ENCODE measurements around the gene TTC9C.

TTC9C gene

DNA sequence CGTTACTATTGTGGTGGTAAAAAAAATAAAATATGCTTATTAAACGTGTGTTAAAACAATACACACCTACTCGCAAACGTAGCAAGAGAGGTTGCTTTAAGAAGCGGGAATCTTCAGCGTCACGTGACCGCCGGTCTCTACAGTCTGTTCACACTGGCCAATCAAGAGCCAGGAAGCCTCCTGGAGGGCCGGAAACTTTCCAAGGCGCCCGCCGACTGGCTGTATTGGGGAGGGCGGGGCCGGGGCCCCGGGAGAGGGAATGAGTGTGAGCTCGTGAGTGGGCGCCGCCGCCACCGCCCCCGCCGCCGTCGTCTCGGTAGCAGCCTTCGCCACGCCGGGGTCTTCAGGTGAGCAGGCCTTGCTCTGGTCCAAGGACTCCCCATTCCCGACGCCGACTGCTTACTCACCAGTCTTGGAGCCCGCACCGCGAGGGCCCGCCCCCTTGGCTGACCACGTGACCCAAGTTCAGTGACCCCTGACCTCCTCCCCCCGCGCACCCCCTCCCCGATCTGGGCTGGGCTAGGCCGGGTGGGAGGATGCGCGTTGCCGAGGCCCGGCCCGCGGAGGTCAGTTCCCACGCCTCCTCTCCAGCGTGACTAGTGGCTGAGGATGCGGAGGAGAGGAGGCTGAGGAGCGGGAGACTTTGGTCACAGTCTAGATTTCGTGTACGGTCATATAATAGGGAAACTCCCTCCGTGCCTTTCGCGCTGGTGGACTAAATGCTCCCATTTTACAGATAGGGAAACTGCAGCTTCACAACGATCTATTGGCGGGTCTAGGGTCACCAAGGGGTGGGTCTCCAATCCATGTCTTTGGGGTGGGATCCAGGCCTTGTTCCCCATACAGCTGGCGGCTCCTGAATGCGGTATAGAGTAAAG is 43.1 kb downstream of the TTC9C start, which contains the start of gene TAF6L:
Gene TAF6L (plus strand): TSS at position 253 of the 878 bp plus-strand sequence. CDS start 4,388 bp downstream, outside the sequence.
- H4K20me1 ChIP-seq (ENCODE audit: control insufficient read depth, insufficient read depth, low read depth, low read length), result no peaks in the 10 kb centered on the region
- peak within 1 kb of the TSS; percentile 74 for H3K27ac ChIP-seq (ENCODE audit: low read depth, low read length)
- peaks cover 16% of the 10 kb centered on the region for H3F3A ChIP-seq (ENCODE audit: control insufficient read depth, insufficient read depth)
- peaks cover 28% of the 10 kb centered on the region for H3K36me3 ChIP-seq (ENCODE audit: control insufficient read depth, low read length)
- peak within 1 kb of the TSS; percentile 97 for H3K4me3 ChIP-seq (ENCODE audit: low read length)
- H3K9me3 ChIP-seq (ENCODE audit: control insufficient read depth, insufficient read depth, low read length), result no peaks in the 10 kb centered on the region
- peaks cover 37% of the 10 kb centered on the region for H3K79me2 ChIP-seq (ENCODE audit: control insufficient read depth, low read length)
- no peaks in the 10 kb centered on the region for H3K9me2 ChIP-seq (replicated peaks; ENCODE audit: control insufficient read depth, low read length)
- TF ChIP-seq, protein P1, sequence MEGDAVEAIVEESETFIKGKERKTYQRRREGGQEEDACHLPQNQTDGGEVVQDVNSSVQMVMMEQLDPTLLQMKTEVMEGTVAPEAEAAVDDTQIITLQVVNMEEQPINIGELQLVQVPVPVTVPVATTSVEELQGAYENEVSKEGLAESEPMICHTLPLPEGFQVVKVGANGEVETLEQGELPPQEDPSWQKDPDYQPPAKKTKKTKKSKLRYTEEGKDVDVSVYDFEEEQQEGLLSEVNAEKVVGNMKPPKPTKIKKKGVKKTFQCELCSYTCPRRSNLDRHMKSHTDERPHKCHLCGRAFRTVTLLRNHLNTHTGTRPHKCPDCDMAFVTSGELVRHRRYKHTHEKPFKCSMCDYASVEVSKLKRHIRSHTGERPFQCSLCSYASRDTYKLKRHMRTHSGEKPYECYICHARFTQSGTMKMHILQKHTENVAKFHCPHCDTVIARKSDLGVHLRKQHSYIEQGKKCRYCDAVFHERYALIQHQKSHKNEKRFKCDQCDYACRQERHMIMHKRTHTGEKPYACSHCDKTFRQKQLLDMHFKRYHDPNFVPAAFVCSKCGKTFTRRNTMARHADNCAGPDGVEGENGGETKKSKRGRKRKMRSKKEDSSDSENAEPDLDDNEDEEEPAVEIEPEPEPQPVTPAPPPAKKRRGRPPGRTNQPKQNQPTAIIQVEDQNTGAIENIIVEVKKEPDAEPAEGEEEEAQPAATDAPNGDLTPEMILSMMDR (IDR thresholded peaks at IDR 0.05; ENCODE audit: low read depth, low read length, poor library complexity, severe bottlenecking), result no peak
- no peak for TF ChIP-seq EZH2phosphoT487 (IDR thresholded peaks at IDR 0.05; ENCODE audit: borderline replicate concordance, low read length)
- no peaks in the 10 kb centered on the region for H3K27me3 ChIP-seq (ENCODE audit: control insufficient read depth, low read length)
- H3K4me1 ChIP-seq (ENCODE audit: control insufficient read depth, low read length), result peaks cover 31% of the 10 kb centered on the region
- peak within 1 kb of the TSS; percentile 96 for H3K4me2 ChIP-seq (ENCODE audit: low read length)

DNA sequence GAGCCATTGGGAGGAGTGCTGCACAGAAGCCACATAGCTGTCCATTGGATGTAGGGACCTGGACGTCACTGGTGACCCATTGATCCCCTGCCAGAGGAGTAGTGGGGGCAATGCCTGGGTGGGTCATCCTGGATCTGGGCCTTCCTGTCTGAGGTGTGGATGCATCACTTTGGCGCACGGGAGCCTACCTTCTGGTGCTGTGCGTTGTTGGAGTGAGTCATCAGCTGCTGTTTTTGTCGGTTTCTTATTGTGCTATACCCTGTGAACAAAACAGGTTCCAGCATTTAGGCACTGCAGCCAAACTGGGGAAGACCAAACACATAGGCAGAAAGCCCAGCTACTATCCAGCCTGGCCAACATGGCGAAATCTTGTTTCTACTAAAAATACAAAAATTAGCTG is 46.1 kb downstream of the TTC9C start:
- Histone ChIP-seq H3K4me2 (ENCODE audit: low read length) (no peak overlapping the region), H3K4me1 (ENCODE audit: control insufficient read depth, low read length) (peaks cover 31% of the 10 kb centered on the region), H3K4me3 (ENCODE audit: low read length) (no peak overlapping the region), H3K36me3 (ENCODE audit: control insufficient read depth, low read length) (peaks cover 38% of the 10 kb centered on the region), H3K79me2 (ENCODE audit: control insufficient read depth, low read length) (peaks cover 37% of the 10 kb centered on the region), H3K27ac (ENCODE audit: low read depth, low read length) (no peak overlapping the region), H3K9me2 (replicated peaks; ENCODE audit: control insufficient read depth, low read length) (no peaks in the 10 kb centered on the region), H3F3A (ENCODE audit: control insufficient read depth, insufficient read depth) (peaks cover 13% of the 10 kb centered on the region), H3K9me3 (ENCODE audit: control insufficient read depth, insufficient read depth, low read length) (no peaks in the 10 kb centered on the region), H3K27me3 (ENCODE audit: control insufficient read depth, low read length) (no peaks in the 10 kb centered on the region), H4K20me1 (ENCODE audit: control insufficient read depth, insufficient read depth, low read depth, low read length) (no peaks in the 10 kb centered on the region)
- TF ChIP-seq EZH2phosphoT487 (IDR thresholded peaks at IDR 0.05; ENCODE audit: borderline replicate concordance, low read length), result no peak
- TF ChIP-seq, protein P1 (IDR thresholded peaks at IDR 0.05; ENCODE audit: low read depth, low read length, poor library complexity, severe bottlenecking), result no peak

DNA sequence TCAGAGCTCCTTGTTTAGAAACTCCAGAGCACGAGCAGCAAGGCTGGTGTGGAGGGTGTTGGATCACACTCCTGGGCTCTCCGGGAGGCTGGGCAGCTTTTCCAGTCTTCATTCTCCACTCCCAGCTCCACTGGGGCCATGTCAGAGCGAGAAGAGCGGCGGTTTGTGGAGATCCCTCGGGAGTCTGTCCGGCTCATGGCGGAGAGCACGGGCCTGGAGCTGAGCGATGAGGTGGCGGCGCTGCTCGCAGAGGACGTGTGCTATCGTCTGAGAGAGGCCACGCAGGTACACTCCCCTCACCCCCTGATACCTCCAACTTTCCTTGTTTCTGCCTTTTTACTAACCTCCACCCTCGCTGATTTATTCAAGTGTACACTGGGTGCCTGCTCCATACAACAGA is 47.4 kb downstream of the TTC9C start:
- H3K36me3 ChIP-seq (ENCODE audit: control insufficient read depth, low read length), result peaks cover 37% of the 10 kb centered on the region
- no peaks in the 10 kb centered on the region for H3K27me3 ChIP-seq (ENCODE audit: control insufficient read depth, low read length)
- peaks cover 19% of the 10 kb centered on the region for H3K4me1 ChIP-seq (ENCODE audit: control insufficient read depth, low read length)
- no peaks in the 10 kb centered on the region for H3K9me3 ChIP-seq (ENCODE audit: control insufficient read depth, insufficient read depth, low read length)
- H4K20me1 ChIP-seq (ENCODE audit: control insufficient read depth, insufficient read depth, low read depth, low read length), result no peaks in the 10 kb centered on the region
- H3K4me3 ChIP-seq (ENCODE audit: low read length), result no peak overlapping the region
- H3F3A ChIP-seq (ENCODE audit: control insufficient read depth, insufficient read depth), result peaks cover 3% of the 10 kb centered on the region; the same call in 1 of the 2 replicates
- H3K9me2 ChIP-seq (replicated peaks; ENCODE audit: control insufficient read depth, low read length), result no peaks in the 10 kb centered on the region
- H3K79me2 ChIP-seq (ENCODE audit: control insufficient read depth, low read length), result peaks cover 34% of the 10 kb centered on the region
- TF ChIP-seq, protein P1 (IDR thresholded peaks at IDR 0.05; ENCODE audit: low read depth, low read length, poor library complexity, severe bottlenecking), result no peak
- TF ChIP-seq EZH2phosphoT487 (IDR thresholded peaks at IDR 0.05; ENCODE audit: borderline replicate concordance, low read length), result no peak
- no peak overlapping the region for H3K4me2 ChIP-seq (ENCODE audit: low read length)
- no peak overlapping the region for H3K27ac ChIP-seq (ENCODE audit: low read depth, low read length)
